Right lobe of liver (tissue), 6 donors: Measurements from ENCODE around the gene CD79B. TPM values are rescaled to one million over a fixed set of nuclear protein-coding genes. Genes with fewer than 3 reads are reported as not detected.

ENCODE experiments used
- ATAC-seq, 4 donors: fragments of 200-7000 bp; cut with Tn5 transposase; one replicate each; pipeline ENCODE4 v1.9.1; 2020; ENCODE audit warnings: mild to moderate bottlenecking in 4 of 4, moderate library complexity in 4 of 4
- DNase-seq, 3 donors: peaks; one replicate each; pipeline ENCODE4 v3.0.0-alpha.2; 2020
- H3K27ac ChIP-seq, 3 donors: fragments of 200-600 bp; one replicate each; pipeline ENCODE4 v1.8.0; 2022
- H3K27me3 ChIP-seq, 2 donors: fragments of 200-600 bp; one replicate each; pipeline ENCODE4 v1.8.0; 2022
- H3K36me3 ChIP-seq, 4 donors: fragments of 200-600 bp; sonication (generic) in 1 of 4; one replicate each; pipeline versions ENCODE4 v1.5.1 to v1.8.0; 2017 to 2022; ENCODE audit warnings: control low read depth in 1 of 4
- H3K4me1 ChIP-seq, 4 donors: fragments of 200-600 bp; sonication (generic) in 1 of 4; one replicate each; pipeline versions ENCODE4 v1.5.1 to v1.8.0; 2017 to 2022; ENCODE audit warnings: control low read depth in 1 of 4
- H3K4me3 ChIP-seq, 3 donors: fragments of 200-600 bp; one replicate each; pipeline ENCODE4 v1.8.0; 2022
- H3K9me3 ChIP-seq, 4 donors: fragments of 200-600 bp; sonication (generic) in 1 of 4; one replicate each; pipeline versions ENCODE4 v1.5.1 to v1.8.0; 2017 to 2022; ENCODE audit warnings: control low read depth in 1 of 4
- CTCF ChIP-seq, 4 donors: fragments of 200-600 bp in 3 of 4; fragments of 450-650 bp in 1 of 4; IDR thresholded peaks; one replicate each; pipeline versions ENCODE4 v1.5.1 to v1.8.0; 2016 to 2022; ENCODE audit warnings: antibody characterized with exemption in 4 of 4, mild to moderate bottlenecking in 2 of 4
- POLR2A ChIP-seq: fragments of 450-650 bp; IDR thresholded peaks from one replicate; pipeline ENCODE4 v1.6.1; 2017; ENCODE audit warnings: antibody characterized with exemption, mild to moderate bottlenecking
- WGBS: methylation state at CpG from one replicate; pipeline ENCODE4 v1.1.6; 2018; ENCODE audit warnings: low coverage, low lambda C conversion rate; ENCODE audit not compliant: insufficient coverage; ENCODE audit errors: missing lambda C conversion rate; 5-methylcytosine and 5-hydroxymethylcytosine counted together
- intact Hi-C, 2 donors: fragments of 100-400 bp; cut with DNase I; formaldehyde crosslinking; loops; one replicate each; pipeline versions ENCODE4 v1.11.2 to v1.14.1; 2022
- total RNA-seq, 6 experiments: library from RNA; depleted of rRNA in 2 of 6; stranded (reverse); fragments of >200 nt in 2 of 6; fragmentation: NEBNext Ultra II Directional in 3 of 6; extraction: Animal tissue kit (Norgen Biotek cat#: 25700) in 3 of 6; gene quantifications; one replicate each; pipeline versions ENCODE4 v1.1.0 to v1.2.4, GENCODE V29; 2016 to 2023
- donor health status: DM: no; HTN: yes; CAD: no.
- donor health status: DM: no; HTN: no; CAD: no.
- donor health status: DM: no; HTN: no; CAD: no.
- donor health status: DM: no; HTN: yes; CAD: no.
- donor health status: DM: no; HTN: yes; CAD: no.

CD79B gene
- total RNA-seq, 6 experiments from 2014 or later, result 0.62 to 2.2 (median 0.92) TPM

GRCh38 chr17:63974594-63975192 is 42.6 kb upstream of the CD79B start:
- Histone ChIP-seq H3K36me3 (no peaks in the 10 kb centered on the region), H3K4me3 (no peak overlapping the region), H3K27ac (no peak overlapping the region), H3K27me3 (no peaks in the 10 kb centered on the region), H3K9me3 (no peaks in the 10 kb centered on the region), H3K4me1 (no peaks in the 10 kb centered on the region)
- ATAC-seq (no peak), DNase-seq (no peak)
- WGBS, result 64% methylated on average over 10 of the region's 10 CpGs
- TF ChIP-seq CTCF (IDR thresholded peaks at IDR 0.05) (no peak), POLR2A (no peak)
- intact Hi-C loops, result no loop called here

GRCh38 chr17:63973930-63974593 is 41.9 kb upstream of the CD79B start:
- WGBS, result 57% methylated on average over 1 of the region's 12 CpGs
- H3K4me1 ChIP-seq, result no peaks in the 10 kb centered on the region
- H3K36me3 ChIP-seq, result no peaks in the 10 kb centered on the region
- TF ChIP-seq CTCF (IDR thresholded peaks at IDR 0.05), result no peak
- no peak for TF ChIP-seq POLR2A
- no peaks in the 10 kb centered on the region for H3K27me3 ChIP-seq
- no peak overlapping the region for H3K4me3 ChIP-seq
- no peak for DNase-seq
- H3K27ac ChIP-seq, result no peak overlapping the region
- intact Hi-C loops, result no loop called here
- ATAC-seq, result peak in 1 of 4 donors; percentile 23
- no peaks in the 10 kb centered on the region for H3K9me3 ChIP-seq

- Histone ChIP-seq H3K27ac (no peak overlapping the region), H3K9me3 (no peaks in the 10 kb centered on the region), H3K4me1 (no peaks in the 10 kb centered on the region), H3K36me3 (no peaks in the 10 kb centered on the region), H3K4me3 (no peak overlapping the region), H3K27me3 (no peaks in the 10 kb centered on the region)
- intact Hi-C loops, result no loop called here
- no peak for TF ChIP-seq CTCF (IDR thresholded peaks at IDR 0.05)
- TF ChIP-seq POLR2A, result no peak
- ATAC-seq, result no peak
- no peak for DNase-seq
- 84% methylated on average over 5 of the region's 6 CpGs for WGBS
Observed at GRCh38 chr17:63973247-63973646, 41.1 kb upstream of the CD79B start.

GRCh38 chr17:63972796-63973195 is 40.7 kb upstream of the CD79B start, which contains the start of gene SCN4A:
TSS of gene SCN4A (minus strand) at chr17:63972918. CDS start at chr17:63972841, 77 bp downstream.
- H3K27ac ChIP-seq, result no peak within 1 kb of the TSS
- TF ChIP-seq POLR2A (no peak), CTCF (IDR thresholded peaks at IDR 0.05) (no peak)
- intact Hi-C loops, result no loop called here

More at GRCh38 chr17:63972796-63973195, 40.7 kb upstream of the CD79B start, which contains the start of gene SCN4A:
- no peaks in the 10 kb centered on the region for H3K4me1 ChIP-seq
- no peaks in the 10 kb centered on the region for H3K9me3 ChIP-seq
- WGBS, result 83% methylated on average over 1 of the region's 14 CpGs
- no peak within 1 kb of the TSS for H3K4me3 ChIP-seq
- H3K27me3 ChIP-seq, result no peaks in the 10 kb centered on the region
- no peaks in the 10 kb centered on the region for H3K36me3 ChIP-seq
- ATAC-seq, result peak in 1 of 4 donors; percentile 14
- DNase-seq, result no peak
